NCI-H748 (cell line): ENCODE data around the gene ATXN7L1.

ENCODE experiments used
- DNase-seq: peaks from one replicate; lab custom pipeline; 2025; ENCODE audit not compliant: unreplicated experiment; lab: John Stamatoyannopoulos, UW

ATXN7L1 gene

DNA sequence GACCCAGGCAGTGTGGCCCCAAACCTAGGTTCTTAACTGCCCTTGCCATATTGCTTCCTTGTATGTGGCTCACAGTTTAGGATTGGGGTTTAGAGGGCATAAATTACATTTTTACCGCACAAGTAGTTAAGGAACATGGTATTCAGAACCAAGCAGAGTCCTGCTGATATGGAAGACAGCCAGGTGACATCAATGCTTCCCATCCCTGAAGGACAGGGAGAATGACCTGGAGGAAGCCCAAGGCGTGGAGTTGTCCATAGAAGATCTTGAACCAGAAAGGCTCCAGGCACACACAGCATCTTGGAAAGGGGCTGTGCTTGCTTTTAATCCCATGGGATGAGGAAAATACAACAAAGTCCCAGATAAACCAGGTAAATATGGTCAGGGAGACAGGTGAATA is 48.3 kb downstream of the ATXN7L1 start:
- no peak for DNase-seq

DNA sequence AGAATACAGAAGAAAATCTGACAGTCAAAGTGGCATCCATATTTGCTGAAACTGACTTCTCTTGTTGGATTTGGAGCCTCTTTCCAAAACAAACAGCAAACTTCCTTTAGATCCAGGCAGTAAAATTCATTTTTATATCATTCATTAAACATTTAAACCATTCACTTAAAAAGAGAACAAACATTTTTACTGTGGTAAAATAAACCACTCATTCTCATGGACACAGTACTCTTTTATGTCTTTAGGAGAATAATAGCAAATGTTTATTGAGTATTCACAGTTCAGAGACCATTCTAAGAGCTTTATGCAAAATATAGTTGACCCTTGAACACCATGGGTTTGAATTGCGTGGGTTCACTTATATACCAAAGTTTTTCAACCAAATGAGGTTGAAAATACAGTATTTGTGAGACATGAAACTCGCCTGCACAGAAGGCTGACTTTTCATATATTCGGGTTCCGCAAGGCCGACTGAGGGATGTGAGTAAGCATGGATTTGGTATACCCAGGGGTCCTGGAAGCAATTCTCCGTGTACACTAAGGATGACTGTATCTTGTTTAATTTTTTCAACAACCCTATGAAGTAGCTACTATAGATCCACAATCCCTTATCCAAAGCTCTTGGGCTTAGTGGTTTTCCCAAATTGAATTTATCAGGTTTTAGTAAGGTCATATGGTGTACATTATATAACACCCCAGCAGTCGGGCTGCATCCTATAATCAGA is 49.1 kb downstream of the ATXN7L1 start:
- DNase-seq, result no peak

DNA sequence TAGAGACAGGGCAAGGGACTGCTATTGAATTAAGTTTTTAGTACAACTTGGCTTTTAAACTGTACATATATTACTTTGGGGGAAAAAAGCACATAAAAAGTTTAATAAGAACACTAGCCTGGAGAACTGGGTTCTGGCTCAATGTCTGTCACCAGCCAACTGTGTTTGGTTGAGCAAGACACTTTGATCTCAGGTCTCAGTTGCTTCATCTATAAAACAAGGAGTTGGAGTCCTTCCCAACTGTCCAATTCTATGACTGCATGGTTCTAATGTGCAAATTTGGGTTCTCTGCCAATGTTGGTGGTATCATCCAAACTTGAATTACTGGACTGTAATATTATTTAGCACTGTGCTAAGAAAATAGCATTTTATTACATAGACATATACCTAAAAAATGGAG is 50.3 kb downstream of the ATXN7L1 start:
- no peak for DNase-seq

DNA sequence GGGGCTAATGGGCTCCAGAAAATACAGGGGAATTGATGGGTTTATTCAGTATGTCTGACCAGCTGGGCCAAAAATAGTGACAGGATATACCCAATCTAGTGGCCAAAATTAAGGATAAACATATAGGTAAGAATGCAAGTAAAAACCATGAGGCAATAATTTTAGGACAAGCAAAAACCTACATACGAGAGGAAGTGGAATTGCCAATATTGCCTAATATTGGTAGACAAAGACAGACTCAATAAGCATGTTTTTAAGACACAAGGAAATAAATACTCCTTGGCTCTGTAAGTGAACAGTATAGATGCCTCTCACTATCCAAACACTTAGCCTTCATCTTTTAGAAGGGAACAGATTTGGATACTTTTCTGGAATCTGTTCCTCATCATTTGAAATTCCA is 51.0 kb downstream of the ATXN7L1 start:
- DNase-seq, result no peak

DNA sequence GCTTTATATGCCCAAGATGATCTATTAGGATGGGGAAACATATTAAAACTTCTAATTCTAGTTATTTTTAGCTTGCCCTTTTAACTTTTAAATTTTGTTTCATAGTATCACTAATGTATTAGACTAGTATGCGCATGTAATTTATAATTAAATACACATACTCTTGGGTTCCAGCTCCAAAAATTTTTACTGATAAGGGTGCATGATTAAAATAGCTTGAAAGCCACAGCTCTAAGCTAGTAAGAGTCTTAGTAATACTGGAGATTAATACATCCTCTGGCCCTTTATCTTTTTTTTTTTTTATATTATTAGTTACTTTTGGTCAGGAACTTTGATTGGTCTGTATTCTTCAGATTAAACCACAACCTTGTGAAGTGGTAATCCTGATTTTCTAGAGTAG is 53.6 kb downstream of the ATXN7L1 start:
- DNase-seq, result no peak

DNA sequence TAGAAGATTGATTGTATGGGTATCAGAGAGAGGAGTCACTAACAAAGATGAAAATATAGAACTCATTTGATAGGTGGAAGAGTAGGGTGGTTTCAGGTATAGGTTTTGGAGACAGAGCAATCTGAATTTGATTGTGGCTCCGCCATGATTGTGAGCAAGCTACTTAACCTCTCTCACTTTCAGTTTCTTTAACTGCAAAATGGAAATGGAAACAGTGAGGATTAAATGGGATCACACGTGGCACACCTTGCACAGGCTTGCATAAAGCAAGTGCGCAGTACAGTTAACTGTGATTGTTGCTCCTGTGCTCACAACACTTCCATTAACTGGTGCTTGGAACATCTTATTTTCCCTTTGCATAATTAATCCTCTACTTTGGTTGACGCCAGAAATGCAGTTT is 54.9 kb downstream of the ATXN7L1 start:
- no peak for DNase-seq

DNA sequence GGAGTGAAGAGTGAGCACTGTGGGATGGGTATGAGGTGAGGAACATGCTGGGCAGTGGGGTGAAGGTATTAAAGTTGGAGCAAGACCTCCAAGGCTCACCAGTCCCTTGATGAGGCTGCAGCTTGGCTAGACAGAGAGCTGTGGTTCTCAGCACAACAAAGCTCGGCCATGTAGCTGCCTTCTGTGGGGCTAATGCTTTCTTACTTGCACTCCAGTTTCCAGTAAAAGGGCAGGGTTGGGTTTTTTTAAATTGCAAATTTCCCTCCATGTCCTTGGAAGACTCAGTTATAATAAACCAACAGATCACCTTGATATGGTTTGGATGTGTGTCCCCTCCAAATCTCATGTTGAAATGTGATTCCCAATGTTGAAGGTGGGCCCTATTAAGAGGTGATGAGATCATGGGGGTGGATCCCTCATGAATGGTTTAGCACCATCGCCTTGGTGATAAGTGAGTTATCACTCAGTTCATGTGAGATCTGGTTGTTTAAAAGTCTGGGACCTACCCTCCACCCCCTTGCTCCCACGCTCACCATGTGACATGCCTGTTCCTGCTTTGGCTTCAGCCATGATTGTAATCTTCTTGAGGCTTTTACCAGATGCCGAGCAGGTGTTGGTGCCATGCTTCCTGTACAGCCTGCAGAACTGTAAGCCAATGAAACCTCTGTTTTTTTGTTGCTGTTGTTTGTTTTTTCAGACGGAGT is 55.9 kb downstream of the ATXN7L1 start:
- no peak for DNase-seq

GRCh38 chr7:105819559-105819958 is 56.8 kb downstream of the ATXN7L1 start:
- no peak for DNase-seq

- peak; percentile 46 for DNase-seq
Measured at GRCh38 chr7:105816954-105817615, 59.3 kb downstream of the ATXN7L1 start.

- no peak for DNase-seq
Measured at GRCh38 chr7:105816266-105816843, 60.0 kb downstream of the ATXN7L1 start.

DNA sequence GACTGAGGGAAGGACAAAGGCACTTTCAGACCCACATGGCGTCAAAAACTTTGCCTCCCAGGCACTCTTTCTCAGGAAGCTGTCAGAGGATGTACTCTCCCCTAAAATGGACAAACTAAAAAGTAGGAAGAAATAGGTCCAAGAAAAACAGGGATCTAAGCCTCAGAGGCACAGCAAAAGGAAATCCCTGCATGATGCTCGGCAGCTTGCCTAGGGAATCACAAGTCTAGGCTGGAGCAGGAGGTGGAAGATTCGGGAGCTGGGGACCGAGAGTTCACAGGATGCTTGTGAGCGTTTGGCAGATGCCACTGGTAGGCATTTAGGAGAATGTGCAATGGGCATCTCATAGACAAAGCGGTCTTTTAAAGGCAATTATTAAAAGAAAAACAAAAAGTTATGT is 60.8 kb downstream of the ATXN7L1 start:
- no peak for DNase-seq

GRCh38 chr7:105814481-105814880 is 61.9 kb downstream of the ATXN7L1 start:
- no peak for DNase-seq

- no peak for DNase-seq
Measured at GRCh38 chr7:105811189-105811847, 65.1 kb downstream of the ATXN7L1 start.

- DNase-seq, result no peak
Measured at GRCh38 chr7:105810556-105810955, 65.8 kb downstream of the ATXN7L1 start.

- no peak for DNase-seq
Measured at GRCh38 chr7:105808703-105809590, 67.5 kb downstream of the ATXN7L1 start.

- DNase-seq, result no peak
Measured at GRCh38 chr7:105808209-105808608, 68.2 kb downstream of the ATXN7L1 start.

DNA sequence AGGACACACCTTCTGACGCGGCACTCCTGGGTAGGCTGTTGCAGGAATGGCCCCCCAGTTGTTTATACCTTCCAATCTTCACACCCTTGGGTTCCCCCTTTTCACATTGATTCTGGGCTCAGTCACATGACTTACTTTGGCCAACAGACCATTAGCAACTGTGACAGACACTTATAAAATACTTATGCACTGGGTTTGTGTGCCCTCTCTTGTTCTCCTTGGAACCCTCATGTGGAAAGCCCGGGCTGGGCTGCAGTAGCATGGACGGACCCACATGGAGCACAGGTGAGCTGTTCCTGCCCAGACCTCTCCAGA is 69.0 kb downstream of the ATXN7L1 start:
- DNase-seq, result no peak

DNA sequence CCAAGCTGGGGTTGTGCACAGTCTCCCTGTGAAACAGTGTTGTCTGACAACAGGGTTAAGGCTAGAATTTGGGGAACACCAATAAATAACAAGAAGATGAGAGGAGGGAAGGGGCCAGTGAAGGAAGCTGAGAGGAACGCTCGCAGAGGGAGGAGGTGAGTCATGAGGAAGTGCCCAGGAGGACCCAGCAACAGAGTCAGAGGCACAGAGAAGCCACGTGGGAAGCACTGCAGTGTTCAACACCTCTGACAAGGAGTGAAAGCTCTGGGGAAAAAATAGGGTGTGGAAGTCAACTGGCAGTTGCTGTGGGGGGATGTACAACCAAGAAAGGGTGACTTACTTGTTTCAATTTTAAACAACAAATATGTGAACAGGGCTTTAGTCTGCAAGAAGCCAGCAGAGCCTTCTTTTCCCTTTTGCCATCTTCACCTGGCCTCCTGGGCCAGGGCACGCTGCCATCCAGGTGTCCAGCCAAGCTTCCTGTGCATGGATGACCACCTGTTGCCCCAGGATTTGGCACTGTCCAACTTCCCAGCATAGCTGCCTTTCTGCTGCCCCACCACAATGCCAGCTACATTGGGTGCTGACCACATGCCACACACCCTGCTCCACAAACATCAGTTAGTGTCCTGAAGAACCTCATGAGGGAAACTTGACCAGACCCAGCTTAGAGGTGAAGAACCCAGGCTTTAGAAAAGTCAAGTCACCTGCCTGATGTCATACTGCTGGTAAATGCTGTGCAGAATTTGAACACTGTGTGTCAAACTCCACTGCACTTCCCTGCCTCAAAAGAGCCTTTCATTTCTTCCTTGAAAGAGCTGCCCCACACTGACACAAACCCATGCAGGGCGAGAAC is 69.6 kb downstream of the ATXN7L1 start:
- DNase-seq, result no peak

DNA sequence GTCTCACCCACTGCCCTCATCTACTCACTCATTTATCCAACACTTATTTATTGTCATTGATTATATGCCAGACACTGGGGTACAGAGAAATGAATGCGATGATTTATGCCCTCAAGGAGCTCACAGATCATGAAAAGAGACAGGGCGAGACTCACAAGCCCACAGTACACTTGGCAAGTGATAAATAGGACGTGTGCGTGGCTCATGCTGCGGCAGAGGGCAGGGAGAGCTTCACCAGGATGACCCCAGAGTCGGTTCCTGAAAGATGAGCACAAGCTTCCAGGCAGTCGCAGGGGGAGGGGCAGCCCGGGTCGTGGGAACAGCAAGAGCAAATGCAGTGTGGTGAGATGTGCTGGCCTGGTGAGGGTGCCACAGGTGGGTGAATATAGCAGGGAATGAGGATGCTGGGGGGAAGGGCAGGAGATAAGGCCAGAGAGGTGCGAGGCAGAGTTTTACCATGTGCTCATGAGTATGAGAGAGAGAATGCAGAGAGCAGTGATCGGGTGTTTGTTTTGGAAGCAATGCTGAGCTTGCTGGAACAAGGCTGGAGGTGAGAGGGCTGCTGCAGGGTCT is 70.9 kb downstream of the ATXN7L1 start:
- DNase-seq, result no peak
